Left ventricle myocardium superior (tissue), 1 donor: ENCODE results near the gene MBD5. TPM values are rescaled to one million over a fixed set of nuclear protein-coding genes. Genes with fewer than 3 reads are reported as not detected.

Experiments used
- ATAC-seq: fragments of 200-7000 bp; cut with Tn5 transposase; one replicate; pipeline ENCODE4 v1.9.1; 2020; ENCODE audit warnings: mild to moderate bottlenecking, moderate library complexity
- DNase-seq: peaks from one replicate; pipeline ENCODE4 v3.0.0-alpha.2; 2020
- intact Hi-C: fragments of 100-400 bp; cut with micrococcal nuclease; formaldehyde crosslinking; loops from one replicate; pipeline ENCODE4 v1.11.0; 2022
- total RNA-seq: library from RNA; stranded (reverse); fragmentation: NEBNext Ultra II Directional; extraction: Animal tissue kit (Norgen Biotek cat#: 25700); gene quantifications from one replicate; pipeline ENCODE4 v1.2.1, GENCODE V29; 2021
- donor health status: DM: no; HTN: yes; CAD: no; lungs with severe emphysema.

MBD5 gene
- total RNA-seq, 1 donor from 2014 or later = 33.7 TPM

- no peak for ATAC-seq
- DNase-seq = no peak
- intact Hi-C loops = no loop called here
Measured at GRCh38 chr2:148263890-148264289, 243.0 kb downstream of the MBD5 start.

- no peak for DNase-seq
- ATAC-seq = no peak
- intact Hi-C loops = no loop called here
Measured at GRCh38 chr2:148273158-148273691, 252.3 kb downstream of the MBD5 start.

- intact Hi-C loops = no loop called here
- DNase-seq = no peak
- no peak for ATAC-seq
Measured at GRCh38 chr2:148279216-148279615, 258.3 kb downstream of the MBD5 start.

GRCh38 chr2:148282201-148282600, 261.3 kb downstream of the MBD5 start:
- DNase-seq (no peak), ATAC-seq (no peak)
- intact Hi-C loops = no loop called here

GRCh38 chr2:148292431-148292830, 271.5 kb downstream of the MBD5 start:
- ATAC-seq = no peak

GRCh38 chr2:148298196-148298595, 277.3 kb downstream of the MBD5 start:
- DNase-seq = no peak
- intact Hi-C loops = no loop called here
- ATAC-seq = no peak

More at GRCh38 chr2:148292431-148292830, 271.5 kb downstream of the MBD5 start:
- no peak for DNase-seq
- intact Hi-C loops = no loop called here

- ATAC-seq (no peak), DNase-seq (no peak)
- intact Hi-C loops = no loop called here
Measured at GRCh38 chr2:148299616-148300015, 278.7 kb downstream of the MBD5 start.

GRCh38 chr2:148300544-148300943, 279.7 kb downstream of the MBD5 start:
- no peak for DNase-seq
- no peak for ATAC-seq
- intact Hi-C loops = no loop called here

GRCh38 chr2:148301362-148301761, 280.5 kb downstream of the MBD5 start:
- ATAC-seq (no peak), DNase-seq (no peak)
- intact Hi-C loops = no loop called here

- no peak for DNase-seq
- intact Hi-C loops = no loop called here
Measured at GRCh38 chr2:148302526-148302925, 281.6 kb downstream of the MBD5 start.

GRCh38 chr2:148303161-148303560, 282.3 kb downstream of the MBD5 start:
- ATAC-seq = no peak
- DNase-seq = no peak
- intact Hi-C loops = no loop called here

More at GRCh38 chr2:148302526-148302925, 281.6 kb downstream of the MBD5 start:
- no peak for ATAC-seq

GRCh38 chr2:148305476-148305875, 284.6 kb downstream of the MBD5 start:
- ATAC-seq = no peak
- DNase-seq = no peak
- intact Hi-C loops = no loop called here

GRCh38 chr2:148306027-148306426, 285.1 kb downstream of the MBD5 start:
- no peak for DNase-seq
- intact Hi-C loops = no loop called here
- ATAC-seq = no peak

GRCh38 chr2:148317598-148317997, 296.7 kb downstream of the MBD5 start:
- intact Hi-C loops = no loop called here
- ATAC-seq (no peak), DNase-seq (no peak)

- intact Hi-C loops = no loop called here
- DNase-seq = no peak
- no peak for ATAC-seq
Measured at GRCh38 chr2:148338541-148338940, 317.6 kb downstream of the MBD5 start.

GRCh38 chr2:148342086-148342485, 321.2 kb downstream of the MBD5 start:
- DNase-seq = no peak
- no peak for ATAC-seq
- intact Hi-C loops = no loop called here

- ATAC-seq = no peak
- intact Hi-C loops = no loop called here
- DNase-seq = no peak
Measured at GRCh38 chr2:148350199-148350598, 329.3 kb downstream of the MBD5 start.

- DNase-seq = no peak
- ATAC-seq = no peak
- intact Hi-C loops = no loop called here
Measured at GRCh38 chr2:148351437-148352143, 330.7 kb downstream of the MBD5 start.

- ATAC-seq (no peak), DNase-seq (no peak)
- intact Hi-C loops = no loop called here
Measured at GRCh38 chr2:148358375-148358774, 337.5 kb downstream of the MBD5 start.

GRCh38 chr2:148360662-148361061, 339.8 kb downstream of the MBD5 start:
- DNase-seq (no peak), ATAC-seq (no peak)
- intact Hi-C loops = no loop called here

GRCh38 chr2:148362144-148362796, 341.4 kb downstream of the MBD5 start:
- ATAC-seq (no peak), DNase-seq (no peak)
- intact Hi-C loops = no loop called here
